Measurements from ENCODE around the gene USP37. TPM values are rescaled to one million over a fixed set of nuclear protein-coding genes. Genes with fewer than 3 reads are reported as not detected.

The USP37 gene
- polyA plus RNA-seq, 3 donors: 1.3 to 2.4 (median 2.2) TPM

DNA sequence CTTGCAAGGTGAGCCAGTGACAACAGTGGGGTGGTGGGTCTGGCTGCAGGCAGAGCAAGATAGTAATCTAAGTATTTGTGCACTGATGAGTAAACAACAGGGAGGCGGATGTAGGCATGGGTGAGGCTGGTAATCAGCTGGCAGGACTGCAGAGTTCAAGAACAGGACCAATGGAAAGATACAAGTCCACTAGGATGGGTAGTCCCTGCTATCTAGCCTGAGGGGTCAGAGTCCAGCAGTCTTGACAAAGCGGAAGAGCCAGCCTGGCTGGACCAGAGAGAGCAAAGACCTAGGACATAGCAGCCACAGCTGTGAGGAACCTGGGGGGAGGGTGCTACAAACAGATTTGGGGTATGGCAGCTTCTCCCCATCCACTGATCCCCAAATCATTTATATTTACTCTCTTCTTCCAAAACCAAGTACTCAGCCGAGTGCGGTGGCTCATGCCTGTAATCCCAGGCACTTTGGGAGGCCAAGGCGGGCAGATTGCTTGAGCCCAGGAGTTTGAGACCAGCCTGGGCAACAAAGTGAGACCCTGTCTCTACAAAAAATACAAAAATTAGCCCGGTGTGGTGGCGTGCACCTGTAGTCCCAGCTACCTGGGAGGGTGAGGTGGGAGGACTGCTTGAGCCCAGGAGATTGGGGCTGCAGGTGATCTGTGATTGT lies 123.3 kb downstream of the USP37 start:
- WGBS, 3 donors: 96 to 98% (median 98%) methylated on average over 7 of the region's 7 CpGs
- no peak overlapping the region for H3K27ac ChIP-seq (ENCODE audit: low read depth, low read length)

DNA sequence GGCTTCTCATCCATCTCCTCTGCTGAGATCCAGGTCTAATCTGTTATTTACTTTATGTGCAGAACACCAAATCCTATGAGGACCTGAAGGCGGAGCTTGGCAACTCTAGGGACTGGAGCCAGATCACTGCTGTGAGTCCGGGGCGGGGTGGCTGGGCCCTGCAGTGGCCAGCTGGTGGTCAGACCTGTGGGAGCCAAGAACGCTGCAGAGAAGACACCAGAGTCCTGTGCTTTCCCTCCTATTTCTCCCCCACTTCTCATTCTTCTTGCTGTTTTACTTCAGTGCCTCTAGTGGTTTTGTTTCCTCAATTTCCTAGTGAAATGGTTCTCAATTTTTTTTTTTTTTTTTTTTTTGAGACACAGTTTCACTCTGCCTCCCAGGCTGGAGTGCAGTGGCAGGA lies 129.6 kb downstream of the USP37 start:
- H3K27ac ChIP-seq (ENCODE audit: low read depth, low read length): no peak overlapping the region
- WGBS, 3 donors: 68 to 86% (median 72%) methylated on average over 4 of the region's 4 CpGs

DNA sequence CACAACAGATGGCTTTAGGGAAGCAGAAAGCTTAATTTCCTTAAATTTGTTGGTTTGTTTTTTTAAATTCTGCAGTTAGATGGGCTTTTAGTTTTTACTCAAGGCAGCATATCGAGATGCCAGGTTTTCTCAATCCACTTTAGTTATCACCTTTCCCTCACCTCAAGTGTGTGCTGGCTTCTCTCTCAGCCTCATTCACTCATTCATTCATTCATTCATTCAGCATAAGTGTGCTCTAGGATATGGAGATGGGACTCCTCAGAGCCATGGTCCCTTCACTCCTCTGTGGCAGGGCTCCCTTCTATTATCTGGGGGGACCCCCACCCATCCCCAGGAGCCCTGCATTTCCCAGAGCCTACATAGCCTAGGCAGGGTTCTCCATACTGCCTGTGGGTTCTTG lies 130.2 kb downstream of the USP37 start:
- 92 to 100% (median 92%) methylated on average over 1 of the region's 1 CpG for WGBS, 3 donors
- no peak overlapping the region for H3K27ac ChIP-seq (ENCODE audit: low read depth, low read length)

DNA sequence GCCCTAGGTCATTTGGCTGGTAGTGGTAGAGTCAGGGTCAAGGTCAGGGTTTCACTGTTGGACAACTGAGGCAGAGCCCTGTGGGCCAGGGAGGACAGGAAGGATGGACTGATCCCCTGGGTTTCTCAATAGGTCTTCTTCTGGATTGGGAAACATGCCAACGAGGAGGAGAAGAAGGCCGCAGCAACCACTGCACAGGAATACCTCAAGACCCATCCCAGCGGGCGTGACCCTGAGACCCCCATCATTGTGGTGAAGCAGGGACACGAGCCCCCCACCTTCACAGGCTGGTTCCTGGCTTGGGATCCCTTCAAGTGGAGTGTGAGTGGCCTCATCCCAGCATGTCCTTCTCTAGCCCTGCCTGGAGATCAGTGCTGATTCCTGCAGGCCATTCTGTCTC lies 131.2 kb downstream of the USP37 start:
- 84 to 91% (median 84%) methylated on average over 5 of the region's 5 CpGs for WGBS, 3 donors
- no peak overlapping the region for H3K27ac ChIP-seq (ENCODE audit: low read depth, low read length)

DNA sequence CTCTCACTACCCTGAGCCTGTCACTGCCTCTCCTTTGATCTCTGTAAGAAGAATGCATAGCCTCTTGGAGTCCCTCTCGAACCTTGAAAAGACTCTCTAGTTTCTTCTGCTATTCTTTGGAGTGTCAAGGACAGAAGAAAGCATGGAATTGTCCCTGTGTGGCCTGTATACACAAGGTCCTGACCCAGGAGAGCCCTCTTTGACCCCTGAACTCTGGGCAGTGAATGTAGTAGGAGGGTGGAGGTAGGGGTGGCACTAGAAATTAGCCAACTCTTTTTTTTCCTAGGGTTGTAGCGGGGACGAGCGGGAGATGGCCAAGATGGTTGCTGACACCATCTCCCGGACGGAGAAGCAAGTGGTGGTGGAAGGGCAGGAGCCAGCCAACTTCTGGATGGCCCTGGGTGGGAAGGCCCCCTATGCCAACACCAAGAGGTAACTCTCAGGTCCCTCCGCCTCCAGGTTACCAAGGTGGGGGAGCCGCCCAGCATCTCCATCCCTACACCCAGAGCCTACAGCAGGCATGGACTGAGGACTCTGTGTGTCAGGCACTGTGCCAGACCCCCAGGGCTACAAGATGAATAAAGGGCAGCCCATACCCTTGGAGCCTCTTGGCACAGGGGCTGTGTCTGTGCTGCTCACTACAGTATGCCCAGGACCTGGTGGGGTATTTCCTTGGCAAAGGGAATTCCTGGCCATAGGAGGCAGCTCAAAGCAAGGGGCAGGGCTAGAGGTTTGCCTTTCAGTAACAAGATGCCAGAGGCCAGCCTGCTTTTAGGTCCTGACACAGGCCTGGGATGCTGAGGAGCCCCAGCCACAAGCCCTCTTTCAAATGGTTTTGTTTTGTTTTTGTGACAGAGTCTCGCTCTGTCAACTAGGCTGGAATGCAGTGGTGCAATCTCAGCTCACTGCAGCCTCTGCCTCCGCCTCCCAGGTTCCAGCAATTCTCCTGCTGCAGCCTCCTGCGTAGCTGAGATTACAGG lies 132.9 kb downstream of the USP37 start:
- no peak overlapping the region for H3K27ac ChIP-seq (ENCODE audit: low read depth, low read length)
- WGBS, 3 donors: 91 to 94% (median 94%) methylated on average over 11 of the region's 11 CpGs

DNA sequence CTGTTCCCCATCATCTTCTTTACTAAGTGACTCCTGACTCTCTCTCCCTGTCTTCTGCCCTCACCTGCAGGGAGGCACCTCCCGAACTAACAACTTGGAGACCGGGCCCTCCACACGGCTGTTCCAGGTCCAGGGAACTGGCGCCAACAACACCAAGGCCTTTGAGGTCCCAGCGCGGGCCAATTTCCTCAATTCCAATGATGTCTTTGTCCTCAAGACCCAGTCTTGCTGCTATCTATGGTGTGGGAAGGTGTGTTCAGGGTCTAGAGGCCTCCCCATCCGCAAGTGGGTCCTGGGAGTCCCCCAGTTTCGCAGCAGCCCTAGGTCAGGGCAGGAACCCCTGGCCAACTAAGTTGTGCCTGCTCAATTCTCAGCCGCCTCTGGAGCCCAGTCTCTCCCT lies 133.7 kb downstream of the USP37 start:
- WGBS, 3 donors: 89 to 92% (median 92%) methylated on average over 9 of the region's 9 CpGs
- no peak overlapping the region for H3K27ac ChIP-seq (ENCODE audit: low read depth, low read length)

DNA sequence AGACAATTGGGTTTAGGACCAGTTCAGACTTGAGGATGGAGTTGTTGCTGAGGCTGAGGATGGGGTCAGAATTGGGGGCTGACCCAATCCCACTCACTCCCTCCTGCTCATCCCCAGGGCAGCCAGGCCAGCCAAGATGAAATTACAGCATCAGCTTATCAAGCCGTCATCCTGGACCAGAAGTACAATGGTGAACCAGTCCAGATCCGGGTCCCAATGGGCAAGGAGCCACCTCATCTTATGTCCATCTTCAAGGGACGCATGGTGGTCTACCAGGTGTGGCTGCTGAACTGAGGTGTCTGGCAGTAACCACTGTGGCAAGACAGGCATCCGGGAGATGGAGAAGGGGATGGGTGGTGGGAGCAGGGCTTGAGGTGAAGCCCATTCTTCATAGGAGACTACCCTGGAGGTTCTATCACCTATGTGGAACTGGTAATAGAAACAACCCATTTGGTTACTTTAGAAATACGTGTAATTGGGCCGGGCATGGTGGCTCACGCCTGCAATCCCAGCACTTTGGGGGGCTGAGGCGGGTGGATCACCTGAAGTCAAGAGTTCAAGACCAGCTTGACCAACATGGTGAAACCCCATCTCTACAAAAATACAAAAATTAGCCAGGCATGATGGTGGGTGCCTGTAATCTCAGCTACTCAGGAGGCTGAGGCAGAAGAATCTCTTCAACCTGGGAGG lies 135.3 kb downstream of the USP37 start:
- H3K27ac ChIP-seq (ENCODE audit: low read depth, low read length): no peak overlapping the region
- 92 to 95% (median 92%) methylated on average over 8 of the region's 8 CpGs for WGBS, 3 donors

DNA sequence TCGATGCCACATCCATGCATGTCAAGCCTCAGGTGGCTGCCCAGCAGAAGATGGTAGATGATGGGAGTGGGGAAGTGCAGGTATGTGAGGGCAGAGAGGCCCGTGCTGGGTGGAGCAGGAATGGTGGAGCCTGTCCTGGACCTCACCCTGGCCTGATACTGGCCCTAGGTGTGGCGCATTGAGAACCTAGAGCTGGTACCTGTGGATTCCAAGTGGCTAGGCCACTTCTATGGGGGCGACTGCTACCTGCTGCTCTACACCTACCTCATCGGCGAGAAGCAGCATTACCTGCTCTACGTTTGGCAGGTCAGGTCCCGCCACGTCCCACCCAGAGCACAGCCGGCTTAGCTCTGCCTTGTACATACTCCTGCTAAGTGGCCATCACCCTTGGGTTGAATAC lies 136.3 kb downstream of the USP37 start:
- H3K27ac ChIP-seq (ENCODE audit: low read depth, low read length): no peak overlapping the region
- WGBS, 3 donors: 83 to 95% (median 94%) methylated on average over 10 of the region's 10 CpGs

DNA sequence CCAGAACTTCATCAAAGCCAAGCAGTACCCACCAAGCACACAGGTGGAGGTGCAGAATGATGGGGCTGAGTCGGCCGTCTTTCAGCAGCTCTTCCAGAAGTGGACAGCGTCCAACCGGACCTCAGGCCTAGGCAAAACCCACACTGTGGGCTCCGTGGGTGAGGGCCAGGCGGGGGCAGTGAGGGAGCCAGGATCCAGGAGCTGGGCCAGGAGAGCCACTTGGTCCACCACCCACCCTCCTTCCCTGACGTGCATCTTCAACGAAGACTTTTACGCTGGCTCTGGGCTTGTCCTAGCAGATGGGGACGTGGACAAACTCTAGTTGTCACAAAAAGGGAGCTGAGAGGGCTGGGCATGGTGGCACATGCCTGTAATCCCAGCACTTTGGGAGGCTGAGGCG lies 137.4 kb downstream of the USP37 start:
- 92 to 95% (median 92%) methylated on average over 11 of the region's 11 CpGs for WGBS, 3 donors

DNA sequence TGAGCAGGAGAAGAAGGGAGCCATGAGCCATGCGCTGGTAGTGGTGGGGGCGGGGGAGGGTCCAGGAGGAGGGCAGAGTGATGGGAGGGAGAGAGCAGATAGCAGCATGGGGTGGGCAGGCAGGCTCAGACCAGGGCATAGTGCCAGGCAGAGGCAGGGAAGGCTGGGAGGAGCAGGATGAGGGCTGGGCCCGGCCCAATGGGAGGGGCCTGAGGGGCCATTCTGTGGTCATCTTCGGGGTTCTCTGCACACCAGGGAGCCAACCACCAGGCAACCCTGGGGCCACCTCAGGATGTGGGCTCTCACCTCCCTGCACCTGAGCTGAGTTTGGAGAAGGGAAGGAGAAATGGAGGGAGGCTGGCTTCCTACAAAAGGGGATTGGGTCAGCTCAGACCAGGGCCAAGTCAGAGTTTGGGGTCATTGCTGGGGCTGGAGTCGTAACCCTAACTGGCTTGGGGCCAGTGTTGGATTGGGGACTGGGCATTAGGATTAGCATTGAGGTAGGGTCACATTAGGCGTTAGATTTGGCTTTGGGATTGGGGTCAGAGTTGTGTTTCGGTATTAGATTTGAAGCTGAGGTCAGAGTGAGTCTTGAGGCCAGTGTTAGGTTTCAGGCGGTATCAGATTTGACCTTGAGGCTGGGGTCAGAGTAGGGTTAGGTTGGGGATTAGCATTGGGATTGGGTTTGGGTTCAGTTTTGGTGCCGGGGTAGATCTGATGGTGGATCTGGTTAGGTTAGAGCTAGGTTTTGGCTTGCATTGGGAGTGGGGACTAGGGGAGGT lies 138.0 kb downstream of the USP37 start:
- no peak overlapping the region for H3K27ac ChIP-seq (ENCODE audit: low read depth, low read length)
- 61 to 78% (median 72%) methylated on average over 9 of the region's 9 CpGs for WGBS, 3 donors

More for the DNA sequence above, 137.4 kb downstream of the USP37 start:
- H3K27ac ChIP-seq (ENCODE audit: low read depth, low read length): no peak overlapping the region

DNA sequence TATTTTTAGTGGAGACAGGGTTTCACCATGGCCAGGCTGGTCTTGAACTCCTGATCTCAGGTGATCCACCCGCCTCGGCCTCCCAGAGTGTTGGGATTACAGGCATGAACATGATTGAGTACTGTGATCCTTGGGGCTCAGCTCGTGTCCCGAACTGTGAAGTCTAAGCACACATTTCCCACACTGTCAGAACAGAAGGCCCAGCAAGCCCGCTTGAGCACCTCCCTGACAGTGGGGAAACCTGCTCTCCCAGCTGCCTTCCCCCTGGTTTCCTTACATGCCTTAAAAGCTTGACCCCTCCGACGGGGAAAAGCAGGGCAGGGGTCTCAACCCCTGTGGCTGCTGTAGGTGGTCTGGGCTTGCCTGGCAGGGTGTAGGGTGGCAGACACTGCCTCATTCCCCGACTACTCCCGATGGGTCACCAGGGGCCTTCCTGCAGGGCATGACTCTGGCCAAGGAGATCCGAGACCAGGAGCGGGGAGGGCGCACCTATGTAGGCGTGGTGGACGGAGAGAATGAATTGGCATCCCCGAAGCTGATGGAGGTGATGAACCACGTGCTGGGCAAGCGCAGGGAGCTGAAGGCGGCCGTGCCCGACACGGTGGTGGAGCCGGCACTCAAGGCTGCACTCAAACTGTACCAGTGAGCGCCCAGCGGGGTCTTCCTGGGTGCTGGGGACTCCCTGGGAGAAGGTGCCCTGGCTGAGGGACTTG lies 139.1 kb downstream of the USP37 start:
- WGBS, 3 donors: 93 to 95% (median 94%) methylated on average over 24 of the region's 24 CpGs
- H3K27ac ChIP-seq (ENCODE audit: low read depth, low read length): no peak overlapping the region

DNA sequence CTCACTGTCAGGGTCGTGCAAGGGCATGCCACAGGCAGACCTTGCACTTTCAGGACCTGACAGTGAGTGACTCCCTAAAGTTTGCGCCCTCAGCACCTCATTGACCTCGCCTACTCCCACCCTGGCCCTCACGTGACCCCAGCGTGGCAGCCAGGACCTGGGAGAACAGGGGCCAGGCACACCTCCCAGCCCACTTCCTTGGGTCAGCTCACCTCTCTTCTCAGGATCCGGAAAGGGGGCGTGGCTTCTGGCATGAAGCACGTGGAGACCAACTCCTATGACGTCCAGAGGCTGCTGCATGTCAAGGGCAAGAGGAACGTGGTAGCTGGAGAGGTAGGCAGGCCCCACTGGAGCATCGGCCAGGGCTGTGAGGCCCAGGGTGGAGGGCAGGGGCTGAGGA lies 140.4 kb downstream of the USP37 start:
- 67 to 72% (median 68%) methylated on average over 11 of the region's 11 CpGs for WGBS, 3 donors
- no peak overlapping the region for H3K27ac ChIP-seq (ENCODE audit: low read depth, low read length)

DNA sequence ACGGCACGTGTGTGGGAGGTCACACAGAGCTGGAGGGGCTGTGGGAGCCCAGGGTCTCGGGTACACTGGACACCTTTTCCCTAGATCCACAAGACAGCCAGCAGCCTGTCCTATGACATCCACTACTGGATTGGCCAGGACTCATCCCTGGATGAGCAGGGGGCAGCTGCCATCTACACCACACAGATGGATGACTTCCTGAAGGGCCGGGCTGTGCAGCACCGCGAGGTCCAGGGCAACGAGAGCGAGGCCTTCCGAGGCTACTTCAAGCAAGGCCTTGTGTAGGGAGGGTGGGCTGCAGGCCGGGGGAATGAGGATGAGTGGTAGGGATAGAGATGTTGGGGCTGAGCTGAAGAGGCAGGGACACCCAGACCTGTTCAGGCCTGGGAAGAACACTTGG lies 142.6 kb downstream of the USP37 start:
- no peak overlapping the region for H3K27ac ChIP-seq (ENCODE audit: low read depth, low read length)
- 79 to 86% (median 83%) methylated on average over 10 of the region's 10 CpGs for WGBS, 3 donors

DNA sequence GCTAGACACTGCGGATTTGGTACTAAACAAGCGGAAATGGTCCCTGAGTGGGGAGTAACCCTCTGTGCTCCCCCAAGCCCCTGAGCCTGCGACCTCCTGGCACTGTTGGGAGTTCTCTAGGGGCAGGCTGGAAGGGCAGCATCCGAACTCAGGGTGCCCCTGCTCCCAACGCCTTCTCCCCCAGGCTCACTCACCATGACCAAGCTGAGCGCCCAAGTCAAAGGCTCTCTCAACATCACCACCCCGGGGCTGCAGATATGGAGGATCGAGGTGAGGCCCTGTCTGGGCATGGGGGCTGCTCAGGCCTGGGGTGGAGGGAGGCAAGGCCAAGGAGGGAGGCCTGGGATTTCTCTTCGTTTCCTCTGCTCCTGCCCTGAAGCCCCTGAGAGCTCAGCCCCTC lies 144.6 kb downstream of the USP37 start:
- H3K27ac ChIP-seq (ENCODE audit: low read depth, low read length): no peak overlapping the region
- WGBS, 3 donors: 86 to 88% (median 87%) methylated on average over 9 of the region's 9 CpGs

DNA sequence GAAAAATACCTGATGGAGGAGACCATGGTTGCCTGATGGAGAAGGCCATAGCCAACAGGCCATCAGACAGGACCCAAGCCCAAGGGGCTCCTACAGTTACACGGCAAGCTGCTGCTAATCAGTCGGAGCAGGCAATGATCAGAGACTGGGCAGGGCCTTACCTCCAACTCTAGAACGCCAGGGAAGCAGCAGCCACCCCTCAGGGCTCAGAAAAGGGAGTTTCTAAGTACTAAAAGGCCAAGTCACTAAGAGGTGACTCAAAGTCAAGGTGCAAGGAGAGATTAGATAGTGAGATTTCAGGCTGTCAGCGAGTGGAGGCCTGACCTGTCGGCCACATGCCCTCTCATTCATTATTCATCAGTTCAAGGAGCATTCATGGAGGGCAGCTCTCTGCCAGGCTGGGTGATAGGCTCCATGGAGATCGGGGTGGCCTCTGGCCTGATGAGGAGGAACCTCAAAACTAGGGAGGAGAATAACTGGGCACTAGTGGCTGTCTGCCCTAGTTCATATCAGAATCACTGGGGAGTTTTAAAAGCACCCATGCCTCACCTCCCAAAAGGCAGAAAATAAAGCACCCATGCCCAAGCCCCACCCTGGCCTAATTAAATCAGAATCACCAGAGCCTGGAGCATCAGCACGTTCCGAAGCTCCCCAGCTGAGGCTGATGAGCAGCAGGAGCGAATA lies 145.6 kb downstream of the USP37 start:
- 82 to 88% (median 83%) methylated on average over 9 of the region's 9 CpGs for WGBS, 3 donors
- no peak overlapping the region for H3K27ac ChIP-seq (ENCODE audit: low read depth, low read length)

DNA sequence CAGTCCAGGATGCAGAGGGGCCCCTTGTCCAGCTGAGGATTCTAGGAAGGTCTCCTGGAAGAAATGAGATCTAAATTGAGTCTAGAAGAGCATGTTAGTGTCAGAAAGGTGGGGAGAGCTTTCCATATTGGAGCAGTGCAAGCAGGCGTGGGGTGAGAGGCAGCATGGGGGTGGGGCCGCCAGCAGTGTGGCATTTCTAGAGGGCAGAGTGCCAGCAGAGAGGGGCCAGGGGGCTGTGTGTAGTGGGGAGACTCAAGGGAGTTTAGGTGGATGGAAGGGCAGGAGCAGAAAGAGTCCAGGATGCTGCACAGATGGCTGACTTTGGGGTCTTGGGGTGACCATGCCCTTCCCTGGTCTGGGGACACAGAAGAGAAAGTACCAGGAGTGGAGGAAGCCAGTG lies 147.1 kb downstream of the USP37 start:
- WGBS, 3 donors: 81 to 96% (median 93%) methylated on average over 2 of the region's 2 CpGs
- H3K27ac ChIP-seq (ENCODE audit: low read depth, low read length): no peak overlapping the region

DNA sequence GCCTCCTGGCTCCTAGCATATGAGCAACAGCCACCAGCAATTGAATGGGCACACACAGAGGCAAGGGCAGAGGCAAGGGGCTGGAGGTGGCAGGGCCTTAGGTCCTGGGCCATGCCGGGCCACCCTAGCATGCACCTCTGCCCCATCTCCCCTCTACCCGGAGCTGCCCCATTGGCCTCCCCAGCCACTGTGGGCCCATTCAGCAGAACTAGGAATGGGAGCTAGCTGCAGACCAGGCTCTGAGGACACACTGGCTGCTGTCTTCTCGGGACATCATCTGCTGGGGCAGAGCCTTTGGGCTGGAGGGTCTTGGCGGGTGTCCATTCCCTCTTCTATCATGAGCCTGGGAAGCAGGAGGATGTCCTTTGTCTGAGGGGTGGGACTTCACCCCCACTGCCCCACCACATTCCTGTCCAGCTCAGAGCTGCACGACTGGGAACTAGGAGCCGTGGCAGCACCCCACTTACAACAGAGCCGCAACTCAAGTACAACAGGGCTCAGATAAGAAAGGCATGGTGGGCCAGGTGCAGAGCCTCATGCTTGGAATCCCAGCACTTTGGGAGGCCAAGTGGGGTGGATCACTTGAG lies 148.4 kb downstream of the USP37 start:
- no peak overlapping the region for H3K27ac ChIP-seq (ENCODE audit: low read depth, low read length)
- 49 to 85% (median 84%) methylated on average over 7 of the region's 7 CpGs for WGBS, 3 donors

All from adipose tissue (tissue), 3 donors.